K562 (cell line): Measurements from ENCODE around the gene TMEM154. TPM values are rescaled to one million over a fixed set of nuclear protein-coding genes. Genes with fewer than 3 reads are reported as not detected.

Source experiments
- ATAC-seq: fragments of 200-7000 bp; cut with Tn5 transposase; 3 replicates; pipeline ENCODE4 v1.9.1; 2020; ENCODE audit warnings: moderate library complexity
- BruUV-seq: library from RNA; stranded (reverse); fragments of 400-500 nt; replicated peaks from 2 replicates; lab custom pipeline; 2021; lab: Mats Ljungman, UMichigan
- CTCF ChIA-PET: fragments of 300-600 bp; formaldehyde crosslinking; extraction: SDS; loops from one replicate; lab custom pipeline; 2021; ENCODE audit warnings: low intra/inter-chr PET ratio; lab: Yijun Ruan, JAX
- POLR2A ChIA-PET: fragments of 300-600, 350-650 bp; sonication (Branson Sonifier 250); formaldehyde crosslinking; extraction: SDS; loops from one replicate; lab custom pipeline; 2021; ENCODE audit warnings: antibody characterized with exemption, inconsistent platforms; lab: Yijun Ruan, JAX
- DNase-seq, 4 experiments: peaks; one replicate each; pipeline versions ENCODE4 v3.0.0 to v3.0.0-alpha.2; 2011 to 2018; ENCODE audit warnings: low spot score in 3 of 4, mixed read lengths in 3 of 4; ENCODE audit errors: extremely low read depth in 1 of 4
- FAIRE-seq: peaks from 2 replicates; lab custom pipeline; 2011; peaks lifted over from hg19 to GRCh38; lab: Jason Lieb, UNC
- H2AFZ ChIP-seq: 2 replicates; pipeline ENCODE4 v1.6.0; 2011; ENCODE audit warnings: low read depth, low read length, control low read depth, inconsistent platforms
- H3K27ac ChIP-seq: fragments of 200-600 bp; 3 replicates; pipeline ENCODE4 v1.8.0; 2011; ENCODE audit warnings: low read depth, mild to moderate bottlenecking, control low read depth, inconsistent platforms, low read length, moderate library complexity, mixed read lengths; ENCODE audit errors: extremely low read depth
- H3K27me3 ChIP-seq, 2 experiments: fragments of 300-600 bp in 1 of 2; 2 replicates in 1 of 2; 3 replicates in 1 of 2; pipeline versions ENCODE4 v1.6.0 to v1.8.0; 2011; ENCODE audit warnings: inconsistent platforms in 2 of 2, low read length in 2 of 2, mild to moderate bottlenecking in 1 of 2, mixed read lengths in 1 of 2, moderate library complexity in 1 of 2; ENCODE audit not compliant: control insufficient read depth in 2 of 2, insufficient read depth in 2 of 2
- H3K36me3 ChIP-seq: fragments of 300-600 bp; 3 replicates; pipeline ENCODE4 v1.8.0; 2011; ENCODE audit warnings: mild to moderate bottlenecking, low read length, inconsistent platforms; ENCODE audit not compliant: control insufficient read depth, insufficient read depth
- H3K4me1 ChIP-seq, 2 experiments: fragments of 200-600 bp in 1 of 2; replicated peaks in 1 of 2; 2 replicates in 1 of 2; 3 replicates in 1 of 2; pipeline versions ENCODE4 v1.5.1 to v1.8.0; 2011; ENCODE audit warnings: inconsistent platforms in 2 of 2, low read length in 2 of 2, mild to moderate bottlenecking in 1 of 2, mixed read lengths in 1 of 2, moderate library complexity in 1 of 2; ENCODE audit not compliant: control insufficient read depth in 2 of 2, insufficient read depth in 2 of 2
- H3K4me2 ChIP-seq: 2 replicates; pipeline ENCODE4 v1.6.1; 2011; ENCODE audit warnings: low read length, control low read depth, inconsistent platforms, mixed read lengths; ENCODE audit not compliant: insufficient read depth
- H3K4me3 ChIP-seq: fragments of 200-600 bp; sonication (generic), shearing (Covaris generic); 2 replicates; pipeline ENCODE4 v1.5.1; 2016; ENCODE audit warnings: control low read depth, inconsistent platforms
- H3K79me2 ChIP-seq: fragments of 200-600 bp; 3 replicates; pipeline ENCODE4 v1.8.0; 2011; ENCODE audit warnings: low read length, inconsistent platforms; ENCODE audit not compliant: control insufficient read depth, insufficient read depth
- H3K9ac ChIP-seq, 2 experiments: 2 replicates each; pipeline versions ENCODE4 v1.6.0 to v1.6.1; 2011; ENCODE audit warnings: low read depth in 2 of 2, low read length in 2 of 2, control low read depth in 1 of 2, inconsistent platforms in 1 of 2, mild to moderate bottlenecking in 1 of 2, mixed read lengths in 1 of 2; ENCODE audit not compliant: insufficient read depth in 1 of 2
- H3K9me1 ChIP-seq: one replicate; pipeline ENCODE4 v1.6.0; 2011; ENCODE audit warnings: inconsistent platforms, mild to moderate bottlenecking, low read length, moderate library complexity; ENCODE audit not compliant: control insufficient read depth, insufficient read depth
- H3K9me3 ChIP-seq: replicated peaks from 2 replicates; pipeline ENCODE4 v1.5.1; 2011; ENCODE audit warnings: low read depth, low read length, inconsistent platforms; ENCODE audit not compliant: control insufficient read depth, insufficient read depth
- H4K20me1 ChIP-seq: replicated peaks from 2 replicates; pipeline ENCODE4 v1.6.1; 2011; ENCODE audit warnings: low read length, inconsistent platforms, mixed read lengths; ENCODE audit not compliant: control insufficient read depth, insufficient read depth
- HMBOX1 ChIP-seq: sonication (generic); IDR thresholded peaks from 2 replicates; pipeline ENCODE4 v1.6.1; 2016
- ZNF197 ChIP-seq: fragments of 200-800 bp; sonication (Bioruptor generic); IDR thresholded peaks from 2 replicates; pipeline ENCODE4 v1.6.1; 2016; ENCODE audit warnings: low read depth, missing genetic modification characterization, missing compliant biosample characterization
- ZNF232 ChIP-seq: sonication (generic); formaldehyde crosslinking; IDR thresholded peaks from 2 replicates; pipeline ENCODE4 v1.8.0; 2022; ENCODE audit warnings: mild to moderate bottlenecking, missing genetic modification reagents
- WGBS: fragments of 100-300 bp; shearing (Covaris generic); methylation state at CpG from one replicate; pipeline ENCODE4 v1.1.6; 2016; ENCODE audit warnings: low coverage, mixed read lengths; ENCODE audit not compliant: insufficient coverage; ENCODE audit errors: missing lambda C conversion rate; 5-methylcytosine and 5-hydroxymethylcytosine counted together
- in situ Hi-C: fragments of 300-500 bp; cut with MboI; formaldehyde crosslinking; loops from 4 replicates; pipeline ENCODE4 v1.15.0; 2018; ENCODE audit warnings: inconsistent platforms, mixed read lengths
- intact Hi-C: fragments of 100-400 bp; cut with micrococcal nuclease; formaldehyde crosslinking; loops from 2 replicates; pipeline ENCODE4 v1.14.2; 2022
- polyA plus RNA-seq, 8 experiments: library from polyadenylated mRNA; depleted of rRNA in 4 of 8; stranded (reverse) in 5 of 8; unstranded in 3 of 8; fragments of >200 nt; fragmentation: Nextera tagmentation in 2 of 8; fragmentation: Illumina TruSeq in 1 of 8; extraction: Ambion mirVana in 2 of 8; extraction: Trizol in 1 of 8; gene quantifications; 2 replicates each; pipeline versions ENCODE4 v1.2.1 to v1.2.3, GENCODE V29; 2011 to 2014; ENCODE audit warnings: inconsistent platforms in 1 of 8, missing spikeins in 1 of 8
- total RNA-seq, 7 experiments: library from RNA; depleted of rRNA in 6 of 7; stranded (reverse); fragments of >200 nt in 6 of 7; fragmentation: Illumina TruSeq in 2 of 7; extraction: Trizol in 2 of 7; gene quantifications; 2 replicates each; pipeline versions ENCODE4 v1.2.1 to v1.2.3, GENCODE V29; 2011 to 2021; ENCODE audit warnings: low replicate concordance in 1 of 7
- TF ChIP-seq, protein P1 (sequence below): sonication (generic); formaldehyde crosslinking; IDR thresholded peaks from 2 replicates; pipeline ENCODE4 v1.8.0; 2023; ENCODE audit warnings: missing genetic modification reagents, mild to moderate bottlenecking, borderline replicate concordance

Gene TMEM154
- total and polyA plus RNA-seq, 9 of the 15 experiments (the other 6 are each of a cell fraction or from before 2014, with no cell fraction given), result 0.13 to 1.8 (median 0.58) TPM

DNA sequence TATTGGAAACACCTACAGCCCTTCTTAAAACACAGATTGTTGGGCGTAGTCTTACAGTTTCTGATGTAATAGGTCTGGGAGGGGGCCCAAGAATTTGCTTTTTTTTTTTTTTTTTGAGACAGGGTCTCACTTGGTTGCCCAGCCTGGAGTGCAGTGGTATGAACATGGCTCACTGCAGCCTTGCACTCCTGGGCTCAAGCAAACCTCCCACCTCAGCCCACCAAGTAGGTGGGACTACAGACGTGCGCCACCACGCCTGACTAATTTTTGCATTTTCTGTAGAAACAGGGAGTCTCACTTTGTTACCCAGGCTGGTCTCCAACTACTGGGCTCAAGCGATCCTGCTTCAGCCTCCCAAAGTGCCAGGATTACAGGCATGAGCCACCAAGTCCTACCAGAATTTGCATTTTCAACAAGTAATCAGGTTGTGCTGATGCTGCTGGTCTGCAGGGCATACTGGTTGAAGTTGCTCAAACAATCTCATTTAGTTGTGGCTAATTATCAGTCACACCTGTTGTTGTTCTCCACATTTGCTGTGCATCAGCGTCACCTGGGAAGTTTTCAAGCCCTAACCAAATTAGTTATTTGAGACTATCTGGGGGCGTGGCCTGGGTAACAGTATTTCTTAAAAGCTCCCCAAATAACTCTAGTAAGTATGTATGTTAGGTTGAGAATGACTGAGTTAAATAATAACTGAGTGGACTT lies 14.0 kb downstream of the TMEM154 start:
- Histone ChIP-seq H3K4me2 (no peak overlapping the region), H3K4me1 (peaks cover 0 to 19% of the 10 kb centered on the region in 2 experiments; a peak in 3 of 5 replicates), H3K4me3 (no peak overlapping the region), H3K27me3 (peaks cover 3 to 11% of the 10 kb centered on the region in 2 experiments; a peak in 4 of 5 replicates), H3K9me3 (no peaks in the 10 kb centered on the region), H3K36me3 (no peaks in the 10 kb centered on the region), H4K20me1 (no peaks in the 10 kb centered on the region), H3K27ac (no peak overlapping the region), H3K9ac (no peak overlapping the region), H3K9me1 (no peaks in the 10 kb centered on the region), H3K79me2 (no peaks in the 10 kb centered on the region), H2AFZ (no peak overlapping the region)
- no peak for DNase-seq
- CTCF ChIA-PET, result no interaction called here
- TF ChIP-seq ZNF197 (CRISPR knock-in tag) (0 out of 2 replicates have a peak, but pooled peaks have one; percentile 44), HMBOX1 (peak; percentile 53; the same call in 1 of the 2 replicates), ZNF232 (no peak)
- TF ChIP-seq, protein P1, sequence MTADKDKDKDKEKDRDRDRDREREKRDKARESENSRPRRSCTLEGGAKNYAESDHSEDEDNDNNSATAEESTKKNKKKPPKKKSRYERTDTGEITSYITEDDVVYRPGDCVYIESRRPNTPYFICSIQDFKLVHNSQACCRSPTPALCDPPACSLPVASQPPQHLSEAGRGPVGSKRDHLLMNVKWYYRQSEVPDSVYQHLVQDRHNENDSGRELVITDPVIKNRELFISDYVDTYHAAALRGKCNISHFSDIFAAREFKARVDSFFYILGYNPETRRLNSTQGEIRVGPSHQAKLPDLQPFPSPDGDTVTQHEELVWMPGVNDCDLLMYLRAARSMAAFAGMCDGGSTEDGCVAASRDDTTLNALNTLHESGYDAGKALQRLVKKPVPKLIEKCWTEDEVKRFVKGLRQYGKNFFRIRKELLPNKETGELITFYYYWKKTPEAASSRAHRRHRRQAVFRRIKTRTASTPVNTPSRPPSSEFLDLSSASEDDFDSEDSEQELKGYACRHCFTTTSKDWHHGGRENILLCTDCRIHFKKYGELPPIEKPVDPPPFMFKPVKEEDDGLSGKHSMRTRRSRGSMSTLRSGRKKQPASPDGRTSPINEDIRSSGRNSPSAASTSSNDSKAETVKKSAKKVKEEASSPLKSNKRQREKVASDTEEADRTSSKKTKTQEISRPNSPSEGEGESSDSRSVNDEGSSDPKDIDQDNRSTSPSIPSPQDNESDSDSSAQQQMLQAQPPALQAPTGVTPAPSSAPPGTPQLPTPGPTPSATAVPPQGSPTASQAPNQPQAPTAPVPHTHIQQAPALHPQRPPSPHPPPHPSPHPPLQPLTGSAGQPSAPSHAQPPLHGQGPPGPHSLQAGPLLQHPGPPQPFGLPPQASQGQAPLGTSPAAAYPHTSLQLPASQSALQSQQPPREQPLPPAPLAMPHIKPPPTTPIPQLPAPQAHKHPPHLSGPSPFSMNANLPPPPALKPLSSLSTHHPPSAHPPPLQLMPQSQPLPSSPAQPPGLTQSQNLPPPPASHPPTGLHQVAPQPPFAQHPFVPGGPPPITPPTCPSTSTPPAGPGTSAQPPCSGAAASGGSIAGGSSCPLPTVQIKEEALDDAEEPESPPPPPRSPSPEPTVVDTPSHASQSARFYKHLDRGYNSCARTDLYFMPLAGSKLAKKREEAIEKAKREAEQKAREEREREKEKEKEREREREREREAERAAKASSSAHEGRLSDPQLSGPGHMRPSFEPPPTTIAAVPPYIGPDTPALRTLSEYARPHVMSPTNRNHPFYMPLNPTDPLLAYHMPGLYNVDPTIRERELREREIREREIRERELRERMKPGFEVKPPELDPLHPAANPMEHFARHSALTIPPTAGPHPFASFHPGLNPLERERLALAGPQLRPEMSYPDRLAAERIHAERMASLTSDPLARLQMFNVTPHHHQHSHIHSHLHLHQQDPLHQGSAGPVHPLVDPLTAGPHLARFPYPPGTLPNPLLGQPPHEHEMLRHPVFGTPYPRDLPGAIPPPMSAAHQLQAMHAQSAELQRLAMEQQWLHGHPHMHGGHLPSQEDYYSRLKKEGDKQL (CRISPR knock-in tag), result no peak
- intact Hi-C loops (no loop called here), in situ Hi-C loops (no loop called here)
- no peak for FAIRE-seq
- BruUV-seq, result no TSS peak
- ATAC-seq, result no peak
- POLR2A ChIA-PET, result no interaction called here
- WGBS, result 46% methylated on average over 7 of the region's 7 CpGs
